Hypothalamus (tissue), 51 donors: Measurements from ENCODE around the gene NNAT.

Source experiments
- DNase-seq, 51 donors: peaks; one replicate each; lab custom pipeline; 2025; lab: John Stamatoyannopoulos, UW

NNAT gene

DNA sequence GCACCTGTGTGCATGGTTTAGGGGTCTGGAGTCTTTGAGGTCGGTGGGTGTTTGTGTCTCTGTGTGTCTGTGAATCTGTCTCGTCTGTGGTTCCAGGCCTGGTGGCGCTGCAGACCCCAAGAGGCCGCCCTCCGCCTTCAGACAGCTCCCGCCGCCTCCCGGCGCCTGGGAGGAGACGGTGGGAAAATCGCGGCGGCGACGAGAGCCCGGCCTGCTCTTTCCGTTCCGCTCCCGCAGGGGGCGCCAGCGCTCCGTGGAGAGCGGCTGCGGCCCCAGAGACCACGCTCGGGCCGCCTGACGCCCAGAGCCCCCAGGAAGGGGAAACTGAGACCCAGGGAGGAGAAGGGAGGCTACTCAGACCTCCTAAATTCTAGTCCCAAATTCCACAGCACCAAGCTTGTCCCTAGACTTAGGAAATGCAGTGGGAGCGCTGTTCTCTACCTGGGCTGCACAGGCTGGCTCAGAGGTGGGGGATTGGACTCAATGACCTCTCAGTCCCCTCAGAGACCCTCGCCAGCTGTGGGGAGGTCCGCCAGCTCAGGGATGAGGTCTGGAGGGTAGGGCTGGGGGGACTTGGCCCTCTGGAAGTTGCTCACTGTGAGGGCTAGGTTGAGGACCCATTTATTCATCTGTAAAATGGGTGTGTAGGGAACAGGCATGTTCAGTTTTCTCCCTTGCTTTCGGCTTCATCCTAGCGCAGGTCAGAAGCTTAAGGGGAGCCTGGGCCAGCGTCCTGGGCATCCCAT lies 43.5 kb downstream of the NNAT start:
- DNase-seq: peak in 28 of 51 donors; percentile 3 to 58 (median 18)

DNA sequence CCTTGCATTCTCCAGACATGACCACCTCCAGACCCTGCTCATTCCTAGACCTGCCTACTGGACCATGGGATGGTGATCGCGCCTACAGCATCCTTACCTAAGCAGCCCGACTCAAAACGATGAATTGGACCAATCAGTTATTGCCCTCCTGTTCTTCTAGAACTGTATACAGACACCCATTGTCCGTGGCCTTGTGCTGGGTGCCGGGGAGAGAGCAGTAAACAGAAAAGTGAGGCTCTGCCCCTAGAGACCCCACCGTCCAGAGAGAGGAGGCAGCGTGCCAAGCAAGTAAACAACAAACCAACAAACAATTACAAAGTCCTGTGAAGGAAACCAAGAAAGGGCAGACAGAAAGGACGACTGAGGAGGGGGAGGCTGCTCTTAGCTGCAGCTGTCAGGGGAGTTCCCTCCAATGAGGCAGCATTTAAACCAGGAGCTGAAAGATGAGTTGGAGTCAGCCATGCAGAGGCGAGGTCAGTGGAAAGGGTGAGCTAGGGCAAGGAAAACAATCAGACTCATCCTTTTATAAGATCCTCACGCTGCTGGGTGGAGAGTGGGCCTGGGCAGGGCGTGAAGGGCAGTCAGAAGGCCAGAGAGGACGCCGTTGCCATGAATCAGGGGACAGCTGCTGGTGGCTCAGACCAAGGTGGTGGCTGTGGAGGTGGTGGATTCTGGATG lies 44.2 kb downstream of the NNAT start:
- no peak for DNase-seq

DNA sequence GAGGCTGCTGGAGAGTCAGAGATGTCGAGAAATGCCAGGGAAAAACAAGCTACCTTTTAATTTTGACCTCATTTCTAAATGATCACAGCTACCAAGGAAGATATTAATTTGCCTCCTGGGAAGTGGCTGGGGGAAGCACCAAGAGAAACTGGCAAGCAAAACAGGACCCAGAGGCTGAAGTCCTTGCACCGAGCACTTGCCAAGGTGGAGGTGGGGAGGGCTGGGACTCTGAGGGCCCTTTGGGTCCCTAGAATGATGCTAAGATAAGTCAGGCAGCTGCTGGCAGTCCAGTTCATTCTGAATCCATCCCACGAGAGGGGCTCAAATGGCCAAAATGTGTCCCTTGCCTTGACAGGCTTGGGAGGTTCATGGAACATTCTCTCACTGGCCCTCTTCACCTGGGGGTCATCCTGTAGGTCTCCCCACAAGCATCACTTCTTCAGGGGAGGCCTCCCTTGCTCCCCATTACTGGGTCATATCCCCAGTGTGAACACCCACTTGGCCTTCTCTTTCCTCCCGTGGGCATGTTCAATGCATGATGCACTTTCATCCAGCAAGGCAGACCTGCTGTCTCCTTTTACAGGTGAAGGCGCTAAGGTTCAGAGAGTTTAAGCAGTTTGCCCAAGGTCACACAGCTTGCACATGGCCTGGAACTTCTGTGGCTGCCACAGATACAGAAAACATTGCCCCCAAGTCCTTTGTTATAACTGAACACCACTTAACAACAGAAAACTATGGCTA lies 45.7 kb downstream of the NNAT start:
- DNase-seq: no peak

DNA sequence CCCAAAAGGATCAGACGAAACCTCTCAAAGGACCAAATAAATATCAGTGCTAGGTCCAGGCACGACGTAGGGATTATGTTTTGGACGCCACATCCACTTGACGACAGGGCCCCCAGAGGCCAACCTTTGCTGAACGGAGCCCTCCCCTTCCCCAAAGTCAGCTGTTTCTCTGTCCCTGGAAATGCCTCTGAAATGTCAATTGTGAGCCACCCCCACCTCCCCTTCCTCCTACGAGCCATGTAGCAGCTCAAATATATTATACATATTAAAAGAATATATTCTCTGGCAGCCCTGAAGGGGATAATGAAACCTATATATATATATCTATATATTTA lies 46.2 kb downstream of the NNAT start:
- DNase-seq: no peak

DNA sequence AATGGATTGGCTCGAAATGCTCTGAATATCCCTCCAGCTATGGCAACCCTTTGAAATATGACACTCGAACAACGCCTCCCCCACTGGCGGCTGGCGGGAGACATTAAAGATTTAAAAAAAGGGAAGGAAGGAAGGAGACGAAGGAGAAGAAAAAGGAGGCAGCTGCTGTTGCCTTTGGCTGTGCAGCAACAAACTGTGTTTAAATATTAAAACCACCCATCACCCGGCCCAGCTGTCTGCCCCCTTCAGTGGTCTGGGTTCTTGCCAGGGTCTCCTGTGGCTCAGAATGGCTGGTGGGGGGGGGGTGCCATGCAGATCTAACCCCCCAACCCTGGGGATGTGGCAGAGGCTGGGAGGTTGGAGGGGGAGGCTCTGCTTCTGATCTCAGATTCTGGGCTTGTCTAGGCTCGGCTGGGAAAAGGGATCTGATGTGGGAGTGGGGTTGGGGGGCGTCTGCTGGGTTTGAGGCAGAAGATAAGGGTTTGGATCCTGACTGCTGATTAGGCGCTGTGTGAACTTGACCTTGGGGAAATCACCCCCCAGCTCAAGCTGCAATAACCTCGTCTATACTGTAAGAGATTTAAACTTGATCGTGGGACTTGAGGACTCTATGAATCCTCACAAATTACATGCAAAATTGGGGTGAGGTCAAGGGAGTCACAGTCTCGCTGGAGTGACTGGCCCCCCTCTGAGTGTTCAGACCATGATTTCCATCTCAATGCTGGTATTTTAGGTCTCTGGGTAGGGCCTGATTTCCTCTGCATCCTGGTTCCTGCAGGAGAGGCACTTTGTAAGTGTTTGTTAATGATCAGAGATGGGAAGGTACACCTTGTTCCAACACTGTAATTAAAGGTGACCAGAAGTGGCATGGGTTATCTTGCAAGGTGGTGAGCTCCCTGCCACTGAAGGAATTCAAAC lies 46.9 kb downstream of the NNAT start:
- no peak for DNase-seq

DNA sequence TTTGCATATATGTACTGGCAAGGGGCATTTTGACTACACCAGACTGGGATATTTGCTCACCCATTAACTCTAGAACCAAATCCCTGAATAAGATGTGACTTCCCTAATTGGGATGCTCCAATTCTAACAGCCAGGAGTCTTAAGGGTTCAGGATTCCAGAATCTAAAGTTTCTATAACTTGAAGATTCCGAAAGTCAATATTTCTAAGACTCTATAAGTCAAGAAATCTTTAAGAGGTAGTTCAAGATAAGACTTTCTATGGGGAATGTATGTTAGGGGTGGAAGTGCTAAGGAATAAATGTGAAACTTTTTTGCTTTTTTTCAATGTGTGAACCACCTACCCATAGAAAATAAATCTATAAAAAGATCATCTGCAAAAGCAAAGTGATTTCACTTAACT lies 49.4 kb downstream of the NNAT start:
- DNase-seq: no peak

DNA sequence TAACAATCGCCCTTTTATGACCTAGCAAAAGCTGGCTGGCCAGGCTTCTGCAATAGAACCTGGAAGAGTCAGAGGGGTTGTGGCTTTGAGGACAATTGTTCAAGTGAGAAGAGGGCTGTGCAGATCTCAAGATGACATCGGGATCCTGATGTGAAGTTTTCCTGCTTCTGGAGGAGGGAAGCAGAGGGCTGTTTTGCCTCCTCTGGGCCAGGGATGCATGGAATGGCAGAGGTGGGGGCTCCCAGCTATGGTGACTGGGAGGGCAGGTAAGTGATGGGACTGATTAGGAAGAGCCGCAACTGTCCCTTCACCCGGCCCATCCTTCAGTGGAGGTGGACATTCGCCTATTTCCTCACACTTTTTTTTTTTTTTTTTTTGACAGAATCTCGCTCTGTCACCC lies 50.0 kb downstream of the NNAT start:
- no peak for DNase-seq
